Upper lobe of left lung (tissue), 6 donors: ENCODE data around the gene DOCK1. TPM values are rescaled to one million over a fixed set of nuclear protein-coding genes. Genes with fewer than 3 reads are reported as not detected.

ENCODE experiments used
- ATAC-seq, 2 donors: fragments of 200-7000 bp; cut with Tn5 transposase; one replicate each; pipeline ENCODE4 v1.9.1; 2022; ENCODE audit warnings: mild to moderate bottlenecking in 2 of 2, moderate library complexity in 2 of 2; ENCODE audit not compliant: low FRiP score in 2 of 2
- DNase-seq, 2 donors: peaks; one replicate each; pipeline ENCODE4 v3.0.0-alpha.2; 2019 to 2020
- H3K27ac ChIP-seq, 4 donors: fragments of 200-600 bp; sonication (generic); one replicate each; pipeline ENCODE4 v1.5.1; 2016 to 2019
- H3K27me3 ChIP-seq, 4 donors: fragments of 200-600 bp; sonication (generic); one replicate each; pipeline ENCODE4 v1.5.1; 2017 to 2019
- H3K36me3 ChIP-seq, 4 donors: fragments of 200-600 bp; sonication (generic); one replicate each; pipeline ENCODE4 v1.5.1; 2016 to 2019
- H3K4me1 ChIP-seq, 4 donors: fragments of 200-600 bp; sonication (generic); one replicate each; pipeline ENCODE4 v1.5.1; 2018 to 2019
- H3K4me3 ChIP-seq, 4 donors: fragments of 200-600 bp; sonication (generic); one replicate each; pipeline ENCODE4 v1.5.1; 2017 to 2019; ENCODE audit warnings: mild to moderate bottlenecking in 2 of 4, moderate library complexity in 1 of 4
- H3K9me3 ChIP-seq, 4 donors: fragments of 200-600 bp; sonication (generic); one replicate each; pipeline ENCODE4 v1.5.1; 2018 to 2019
- EP300 ChIP-seq, 4 donors: sonication (generic); formaldehyde crosslinking; IDR thresholded peaks; one replicate each; pipeline ENCODE4 v1.5.1; 2017; ENCODE audit warnings: antibody characterized with exemption in 4 of 4, control low read depth in 2 of 4
- POLR2A ChIP-seq, 4 donors: fragments of 450-650 bp; IDR thresholded peaks; one replicate each; pipeline ENCODE4 v1.5.1; 2016 to 2017; ENCODE audit warnings: antibody characterized with exemption in 4 of 4, mild to moderate bottlenecking in 2 of 4
- POLR2AphosphoS5 ChIP-seq, 2 donors: sonication (generic); formaldehyde crosslinking; IDR thresholded peaks; one replicate each; pipeline ENCODE4 v1.5.1; 2017; ENCODE audit warnings: antibody characterized with exemption in 2 of 2
- WGBS, 2 donors: methylation state at CpG; one replicate each; pipeline ENCODE4 v1.1.5; 2017 to 2018; 5-methylcytosine and 5-hydroxymethylcytosine counted together
- total RNA-seq, 6 donors: library from RNA; depleted of rRNA in 4 of 6; stranded (reverse); fragments of >200 nt in 4 of 6; gene quantifications; one replicate each; pipeline versions ENCODE4 v1.1.0 to v1.2.1, GENCODE V29; 2016 to 2021
- TF ChIP-seq, protein P1 (sequence below), 6 experiments: fragments of 450-650 bp in 4 of 6; fragments of 200-600 bp in 2 of 6; sonication (generic) in 2 of 6; IDR thresholded peaks; one replicate each; pipeline ENCODE4 v1.5.1; 2016 to 2019; ENCODE audit warnings: antibody characterized with exemption in 6 of 6
- donor health status: DM: no; HTN: no; CAD: no; lungs with moderate emphysema.
- donor health status: DM: no; HTN: yes; CAD: no; lungs with severe emphysema.

The DOCK1 gene
- total RNA-seq, 6 donors from 2014 or later = 37.5 to 63.9 (median 45.8) TPM

DNA sequence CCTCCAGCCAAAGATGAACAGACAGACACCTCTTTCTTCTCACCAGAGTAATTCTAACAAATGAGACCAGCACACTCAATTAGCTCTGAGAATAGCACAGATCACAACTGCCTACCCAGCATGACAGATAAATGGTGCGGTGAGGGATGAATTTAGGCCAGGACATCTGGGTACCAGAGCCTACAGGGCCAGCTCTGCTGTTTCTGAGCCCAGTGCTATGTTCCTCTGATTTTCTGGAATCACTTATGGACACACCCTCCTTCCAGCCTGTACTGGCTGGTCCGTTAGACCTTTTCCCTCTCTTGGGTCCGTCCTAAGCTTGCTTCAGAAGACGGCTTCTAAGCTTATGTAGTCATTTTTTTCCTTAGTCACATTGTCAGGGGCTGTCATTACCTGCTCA lies 217.6 kb downstream of the DOCK1 start:
- no peak overlapping the region for H3K4me3 ChIP-seq
- no peak overlapping the region for H3K27ac ChIP-seq
- ATAC-seq (no peak), DNase-seq (no peak)
- peaks cover 0 to 28% (median 2%) of the 10 kb centered on the region in 4 donors for H3K36me3 ChIP-seq
- TF ChIP-seq POLR2AphosphoS5 (IDR thresholded peaks at IDR 0.05) (no peak), POLR2A (IDR thresholded peaks at IDR 0.05) (no peak), EP300 (IDR thresholded peaks at IDR 0.05) (no peak)
- TF ChIP-seq, protein P1, sequence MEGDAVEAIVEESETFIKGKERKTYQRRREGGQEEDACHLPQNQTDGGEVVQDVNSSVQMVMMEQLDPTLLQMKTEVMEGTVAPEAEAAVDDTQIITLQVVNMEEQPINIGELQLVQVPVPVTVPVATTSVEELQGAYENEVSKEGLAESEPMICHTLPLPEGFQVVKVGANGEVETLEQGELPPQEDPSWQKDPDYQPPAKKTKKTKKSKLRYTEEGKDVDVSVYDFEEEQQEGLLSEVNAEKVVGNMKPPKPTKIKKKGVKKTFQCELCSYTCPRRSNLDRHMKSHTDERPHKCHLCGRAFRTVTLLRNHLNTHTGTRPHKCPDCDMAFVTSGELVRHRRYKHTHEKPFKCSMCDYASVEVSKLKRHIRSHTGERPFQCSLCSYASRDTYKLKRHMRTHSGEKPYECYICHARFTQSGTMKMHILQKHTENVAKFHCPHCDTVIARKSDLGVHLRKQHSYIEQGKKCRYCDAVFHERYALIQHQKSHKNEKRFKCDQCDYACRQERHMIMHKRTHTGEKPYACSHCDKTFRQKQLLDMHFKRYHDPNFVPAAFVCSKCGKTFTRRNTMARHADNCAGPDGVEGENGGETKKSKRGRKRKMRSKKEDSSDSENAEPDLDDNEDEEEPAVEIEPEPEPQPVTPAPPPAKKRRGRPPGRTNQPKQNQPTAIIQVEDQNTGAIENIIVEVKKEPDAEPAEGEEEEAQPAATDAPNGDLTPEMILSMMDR (IDR thresholded peaks at IDR 0.05) = no peak
- 73 to 75% methylated on average over 4 of the region's 4 CpGs for WGBS, 2 donors
- H3K27me3 ChIP-seq = no peaks in the 10 kb centered on the region
- H3K4me1 ChIP-seq = no peaks in the 10 kb centered on the region
- H3K9me3 ChIP-seq = no peaks in the 10 kb centered on the region

DNA sequence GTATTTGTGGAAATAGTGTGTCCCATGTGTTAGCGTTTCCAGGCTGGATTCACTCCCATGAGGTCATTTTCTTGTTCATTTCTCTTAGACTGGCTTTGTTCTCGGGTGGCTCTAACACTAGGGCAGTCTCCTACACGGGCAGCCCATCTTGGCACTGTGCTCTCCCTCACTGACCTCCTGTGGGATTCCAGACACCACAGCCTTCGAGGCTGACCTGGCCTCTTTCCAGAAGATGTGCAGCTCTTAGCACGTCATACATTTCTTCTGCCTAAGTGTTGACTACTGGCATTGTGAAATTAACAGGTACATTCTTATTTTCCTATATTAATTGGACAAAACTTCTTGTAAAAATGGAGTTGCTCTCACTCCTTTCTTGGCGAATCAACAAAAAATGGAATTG lies 218.4 kb downstream of the DOCK1 start:
- ATAC-seq = no peak
- TF ChIP-seq POLR2A (IDR thresholded peaks at IDR 0.05) (no peak), POLR2AphosphoS5 (IDR thresholded peaks at IDR 0.05) (no peak), EP300 (IDR thresholded peaks at IDR 0.05) (no peak)
- TF ChIP-seq, protein P1 (IDR thresholded peaks at IDR 0.05) = no peak
- WGBS, 2 donors = 74 to 85% methylated on average over 6 of the region's 6 CpGs

DNA sequence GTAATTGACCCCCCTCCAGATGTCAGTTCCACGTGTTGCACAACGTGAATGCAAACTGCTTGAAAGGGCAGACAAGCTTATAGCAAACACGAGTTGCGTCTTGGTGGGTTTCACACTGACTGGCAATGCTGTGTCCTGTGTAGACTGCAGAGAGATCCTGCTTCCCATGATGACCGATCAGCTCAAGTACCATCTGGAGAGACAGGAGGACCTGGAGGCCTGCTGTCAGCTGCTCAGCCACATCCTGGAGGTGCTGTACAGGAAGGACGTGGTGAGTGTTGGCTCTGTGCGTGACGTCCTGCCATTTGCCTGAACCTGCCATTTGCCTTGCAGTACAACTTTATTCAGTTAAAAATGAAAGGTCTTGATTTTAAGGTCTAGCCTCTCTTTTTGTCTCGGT lies 220.1 kb downstream of the DOCK1 start:
- DNase-seq (no peak), ATAC-seq (no peak)
- Histone ChIP-seq H3K27me3 (no peaks in the 10 kb centered on the region), H3K4me1 (no peaks in the 10 kb centered on the region), H3K4me3 (no peak overlapping the region), H3K36me3 (peaks cover 0 to 41% (median 3%) of the 10 kb centered on the region in 4 donors), H3K9me3 (no peaks in the 10 kb centered on the region), H3K27ac (no peak overlapping the region)
- no peak for TF ChIP-seq POLR2AphosphoS5 (IDR thresholded peaks at IDR 0.05)
- TF ChIP-seq, protein P1 (IDR thresholded peaks at IDR 0.05) = no peak
- TF ChIP-seq EP300 (IDR thresholded peaks at IDR 0.05) = no peak
- no peak for TF ChIP-seq POLR2A (IDR thresholded peaks at IDR 0.05)
- WGBS, 2 donors = 64 to 65% methylated on average over 9 of the region's 9 CpGs

More for the DNA sequence above, 218.4 kb downstream of the DOCK1 start:
- Histone ChIP-seq H3K4me3 (no peak overlapping the region), H3K27ac (no peak overlapping the region), H3K27me3 (no peaks in the 10 kb centered on the region), H3K9me3 (no peaks in the 10 kb centered on the region), H3K36me3 (peaks cover 0 to 34% (median 2%) of the 10 kb centered on the region in 4 donors), H3K4me1 (no peaks in the 10 kb centered on the region)
- no peak for DNase-seq

- no peaks in the 10 kb centered on the region for H3K27me3 ChIP-seq
- no peak for ATAC-seq
- H3K27ac ChIP-seq = no peak overlapping the region
- TF ChIP-seq, protein P1 (IDR thresholded peaks at IDR 0.05) = no peak
- TF ChIP-seq EP300 (IDR thresholded peaks at IDR 0.05) (no peak), POLR2AphosphoS5 (IDR thresholded peaks at IDR 0.05) (no peak), POLR2A (IDR thresholded peaks at IDR 0.05) (no peak)
- DNase-seq = no peak
- H3K4me1 ChIP-seq = no peaks in the 10 kb centered on the region
- H3K36me3 ChIP-seq = peaks cover 0 to 47% (median 3%) of the 10 kb centered on the region in 4 donors
- H3K9me3 ChIP-seq = no peaks in the 10 kb centered on the region
- 93 to 95% methylated on average over 1 of the region's 1 CpG for WGBS, 2 donors
- H3K4me3 ChIP-seq = no peak overlapping the region
Observed at GRCh38 chr10:127127822-127128221, 222.6 kb downstream of the DOCK1 start.

DNA sequence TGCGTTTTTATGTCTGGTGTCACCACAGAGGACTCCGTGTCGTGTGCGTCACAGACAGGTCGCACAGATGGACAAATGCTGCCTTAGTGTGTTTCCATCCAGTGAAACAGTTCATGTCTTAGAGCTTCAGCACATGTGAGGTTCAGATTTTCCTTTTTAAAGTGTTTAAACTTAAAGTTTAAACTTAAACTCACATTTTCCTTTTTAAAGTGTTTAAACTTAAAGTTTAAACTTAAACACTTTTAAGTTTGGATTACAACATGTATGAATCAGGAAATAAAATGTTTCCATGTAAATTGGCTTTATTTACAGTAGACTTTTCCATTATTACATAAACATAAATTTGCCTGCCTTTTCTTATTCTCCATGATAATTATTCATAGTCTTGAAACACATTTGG lies 223.9 kb downstream of the DOCK1 start:
- no peak for DNase-seq
- Histone ChIP-seq H3K27me3 (no peaks in the 10 kb centered on the region), H3K36me3 (peaks cover 0 to 47% (median 3%) of the 10 kb centered on the region in 4 donors), H3K4me3 (no peak overlapping the region), H3K4me1 (no peaks in the 10 kb centered on the region), H3K27ac (no peak overlapping the region), H3K9me3 (no peaks in the 10 kb centered on the region)
- TF ChIP-seq EP300 (IDR thresholded peaks at IDR 0.05) (no peak), POLR2A (IDR thresholded peaks at IDR 0.05) (no peak), POLR2AphosphoS5 (IDR thresholded peaks at IDR 0.05) (no peak)
- TF ChIP-seq, protein P1 (IDR thresholded peaks at IDR 0.05) = no peak
- 84 to 95% methylated on average over 5 of the region's 5 CpGs for WGBS, 2 donors
- no peak for ATAC-seq
